HFFc6 (cell line): ENCODE measurements around the gene GRIA4. TPM values are rescaled to one million over a fixed set of nuclear protein-coding genes. Genes with fewer than 3 reads are reported as not detected.

ENCODE experiments used
- DNase-seq: peaks from one replicate; pipeline ENCODE4 v3.0.0-alpha.2; 2018
- H3K27ac Mint-ChIP-seq: 2 replicates; pipeline ENCODE4 v1.8.0; 2020; ENCODE audit warnings: mild to moderate bottlenecking, mixed read lengths
- H3K27me3 Mint-ChIP-seq: 2 replicates; pipeline ENCODE4 v1.8.0; 2021; ENCODE audit warnings: mild to moderate bottlenecking, moderate library complexity, mixed read lengths; ENCODE audit not compliant: insufficient read depth
- H3K36me3 Mint-ChIP-seq: 2 replicates; pipeline ENCODE4 v1.8.0; 2021; ENCODE audit warnings: low read depth, mixed read lengths
- H3K4me1 Mint-ChIP-seq: 2 replicates; pipeline ENCODE4 v1.8.0; 2020; ENCODE audit warnings: low read depth, mixed read lengths
- H3K4me3 Mint-ChIP-seq: 2 replicates; pipeline ENCODE4 v1.8.0; 2020; ENCODE audit warnings: mild to moderate bottlenecking, moderate library complexity, mixed read lengths
- H3K9me3 Mint-ChIP-seq: 2 replicates; pipeline ENCODE4 v1.8.0; 2020; ENCODE audit warnings: mild to moderate bottlenecking, mixed read lengths
- long read RNA-seq: library from polyadenylated mRNA; unstranded; transcript quantifications from one replicate; pipeline ENCODE4 v2.0.0, GENCODE V29; 2019
- total RNA-seq, 6 experiments: library from RNA; stranded (reverse); fragmentation: NEBNext Ultra II Directional; extraction: Animal tissue kit (Norgen Biotek cat#: 25700); gene quantifications; 2 replicates in 1 of 6; 3 replicates in 5 of 6; pipeline ENCODE4 v1.2.3, GENCODE V29; 2021
- TF ChIP-seq, protein P1 (sequence below): fragments of 200-600 bp; sonication (generic); IDR thresholded peaks from 2 replicates; pipeline ENCODE4 v1.5.0; 2021; ENCODE audit warnings: antibody characterized with exemption, mild to moderate bottlenecking

Gene GRIA4
- not detected for total RNA-seq
- long read RNA-seq: 0 reads

DNA sequence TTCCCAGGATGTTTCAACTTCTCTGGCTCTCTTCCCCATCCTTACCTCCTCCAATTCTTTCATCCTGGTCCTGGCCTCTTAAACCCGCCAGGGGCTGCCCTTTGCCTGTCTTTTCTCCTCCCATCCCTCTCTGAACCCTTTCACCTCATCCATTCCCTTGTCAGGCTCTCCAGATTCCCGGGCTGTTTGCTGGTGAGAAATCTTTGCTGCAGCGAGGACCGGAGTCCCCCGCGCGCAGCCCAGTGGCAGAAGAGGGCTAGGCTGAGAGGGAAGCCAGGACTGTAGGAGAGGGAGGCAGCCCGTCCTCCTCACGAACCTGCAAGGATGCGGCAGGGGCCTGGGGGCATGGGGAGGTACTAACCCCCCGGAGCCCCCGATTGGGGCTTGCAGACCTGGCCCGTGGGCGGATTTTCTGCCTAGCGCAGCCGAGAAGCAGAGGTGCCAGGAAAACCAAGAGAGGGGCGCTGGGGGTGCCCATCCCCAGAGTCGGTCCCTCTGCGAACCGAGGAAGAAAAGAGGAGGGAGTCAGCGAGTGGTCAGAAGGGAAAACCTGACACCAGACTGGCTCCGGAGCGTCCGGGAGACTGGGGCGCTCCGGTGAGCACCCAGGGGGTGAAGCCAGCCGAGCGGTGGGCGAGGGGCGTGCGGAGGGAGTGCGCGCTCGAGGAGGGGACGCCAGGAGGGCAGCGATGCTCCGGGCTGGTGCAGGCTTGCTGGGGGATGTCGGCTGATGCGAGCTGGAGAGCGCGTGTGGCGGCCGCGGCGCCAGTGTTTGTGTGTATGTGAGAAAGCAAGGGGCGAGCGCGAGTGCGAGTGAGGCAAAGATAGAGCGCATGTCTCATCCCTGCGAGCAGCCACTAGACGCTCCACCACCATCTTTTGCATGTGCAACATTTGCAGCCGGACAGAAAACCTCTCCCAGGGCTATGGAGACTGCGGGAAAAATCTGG is at the start of gene GRIA4:
Gene GRIA4, plus strand, starts transcription at position 242 of the 950 bp plus-strand sequence. CDS start 925 bp downstream, outside the sequence.
- Mint-ChIP-seq H3K27me3 (peaks cover 27% of the 10 kb centered on the region), H3K9me3 (no peaks in the 10 kb centered on the region), H3K4me3 (peak within 1 kb of the TSS; percentile 85), H3K36me3 (no peaks in the 10 kb centered on the region), H3K27ac (no peak within 1 kb of the TSS), H3K4me1 (peaks cover 29% of the 10 kb centered on the region)
- TF ChIP-seq, protein P1, sequence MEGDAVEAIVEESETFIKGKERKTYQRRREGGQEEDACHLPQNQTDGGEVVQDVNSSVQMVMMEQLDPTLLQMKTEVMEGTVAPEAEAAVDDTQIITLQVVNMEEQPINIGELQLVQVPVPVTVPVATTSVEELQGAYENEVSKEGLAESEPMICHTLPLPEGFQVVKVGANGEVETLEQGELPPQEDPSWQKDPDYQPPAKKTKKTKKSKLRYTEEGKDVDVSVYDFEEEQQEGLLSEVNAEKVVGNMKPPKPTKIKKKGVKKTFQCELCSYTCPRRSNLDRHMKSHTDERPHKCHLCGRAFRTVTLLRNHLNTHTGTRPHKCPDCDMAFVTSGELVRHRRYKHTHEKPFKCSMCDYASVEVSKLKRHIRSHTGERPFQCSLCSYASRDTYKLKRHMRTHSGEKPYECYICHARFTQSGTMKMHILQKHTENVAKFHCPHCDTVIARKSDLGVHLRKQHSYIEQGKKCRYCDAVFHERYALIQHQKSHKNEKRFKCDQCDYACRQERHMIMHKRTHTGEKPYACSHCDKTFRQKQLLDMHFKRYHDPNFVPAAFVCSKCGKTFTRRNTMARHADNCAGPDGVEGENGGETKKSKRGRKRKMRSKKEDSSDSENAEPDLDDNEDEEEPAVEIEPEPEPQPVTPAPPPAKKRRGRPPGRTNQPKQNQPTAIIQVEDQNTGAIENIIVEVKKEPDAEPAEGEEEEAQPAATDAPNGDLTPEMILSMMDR: no peak
- peak; percentile 6 for DNase-seq

DNA sequence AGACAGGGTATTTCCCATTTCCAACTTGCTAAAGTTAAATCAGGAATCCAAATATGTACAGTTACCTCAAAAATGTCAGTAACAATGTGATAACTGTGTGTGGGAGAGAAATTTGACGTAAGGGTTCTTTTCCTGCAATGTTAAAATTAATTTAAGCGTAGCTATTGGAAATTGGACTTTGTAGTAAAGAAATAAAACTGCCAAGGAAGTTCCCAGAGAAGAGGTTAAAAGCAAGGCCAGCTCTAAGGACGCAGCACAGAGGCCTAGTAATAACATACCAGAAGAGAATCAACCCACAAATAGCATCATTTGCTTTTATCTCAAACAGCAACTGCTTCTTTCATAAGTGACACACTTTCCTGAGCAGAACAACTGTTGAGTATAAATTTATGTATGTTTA is 36.8 kb upstream of the GRIA4 start:
- DNase-seq: no peak
- Mint-ChIP-seq H3K4me1 (no peaks in the 10 kb centered on the region; the same call in 1 of the 2 replicates), H3K36me3 (no peaks in the 10 kb centered on the region), H3K27me3 (no peaks in the 10 kb centered on the region), H3K9me3 (0 out of 2 replicates have a peak, but pooled peaks cover 5% of the 10 kb centered on the region), H3K4me3 (no peak overlapping the region), H3K27ac (no peak overlapping the region)
- TF ChIP-seq, protein P1: no peak

DNA sequence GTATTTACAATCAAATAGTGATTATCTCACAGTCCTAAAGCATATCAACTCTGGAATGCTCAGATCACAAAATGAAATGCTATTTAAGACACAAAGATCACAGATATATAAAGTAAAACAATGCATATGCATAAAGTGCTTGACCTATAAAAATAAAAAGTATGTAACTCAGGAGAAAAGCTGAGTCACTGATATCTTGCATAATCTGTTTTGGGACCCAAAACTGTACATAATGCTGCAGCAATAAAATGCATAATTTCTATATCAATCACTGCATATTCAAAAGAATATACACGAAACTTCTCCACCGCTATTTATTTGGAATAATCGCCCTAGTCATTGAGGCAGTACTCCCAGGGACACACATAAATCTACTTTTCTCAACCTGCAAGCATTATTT is 34.9 kb upstream of the GRIA4 start:
- DNase-seq: no peak
- no peaks in the 10 kb centered on the region for H3K36me3 Mint-ChIP-seq
- TF ChIP-seq, protein P1: no peak
- H3K27me3 Mint-ChIP-seq: no peaks in the 10 kb centered on the region
- H3K27ac Mint-ChIP-seq: no peak overlapping the region
- no peaks in the 10 kb centered on the region; the same call in 1 of the 2 replicates for H3K4me1 Mint-ChIP-seq
- H3K9me3 Mint-ChIP-seq: 0 out of 2 replicates have a peak, but pooled peaks cover 5% of the 10 kb centered on the region
- H3K4me3 Mint-ChIP-seq: no peak overlapping the region

DNA sequence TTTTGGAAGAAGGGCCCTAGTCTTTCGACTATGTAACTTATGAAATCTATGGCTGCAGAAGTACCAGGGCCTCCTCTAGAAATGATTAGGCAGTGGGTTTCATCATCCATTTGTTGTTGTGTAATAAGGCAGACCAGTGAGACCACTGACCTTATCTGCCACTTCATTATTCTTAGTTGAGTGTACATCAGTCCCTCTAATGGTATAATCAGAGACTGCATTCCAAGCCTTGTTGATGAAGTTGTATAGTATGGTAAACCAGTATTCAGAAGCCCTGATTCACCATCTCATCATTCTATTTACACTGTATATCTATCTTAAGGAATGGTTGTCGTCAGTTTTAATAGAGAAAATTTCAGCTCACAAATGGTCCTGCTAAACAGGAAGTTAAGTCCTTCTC is 32.2 kb upstream of the GRIA4 start:
- Mint-ChIP-seq H3K27ac (no peak overlapping the region), H3K36me3 (no peaks in the 10 kb centered on the region), H3K9me3 (no peaks in the 10 kb centered on the region), H3K27me3 (no peaks in the 10 kb centered on the region), H3K4me3 (no peak overlapping the region), H3K4me1 (no peaks in the 10 kb centered on the region; the same call in 1 of the 2 replicates)
- TF ChIP-seq, protein P1: peak; percentile 17; the same call in 1 of the 2 replicates
- no peak for DNase-seq

DNA sequence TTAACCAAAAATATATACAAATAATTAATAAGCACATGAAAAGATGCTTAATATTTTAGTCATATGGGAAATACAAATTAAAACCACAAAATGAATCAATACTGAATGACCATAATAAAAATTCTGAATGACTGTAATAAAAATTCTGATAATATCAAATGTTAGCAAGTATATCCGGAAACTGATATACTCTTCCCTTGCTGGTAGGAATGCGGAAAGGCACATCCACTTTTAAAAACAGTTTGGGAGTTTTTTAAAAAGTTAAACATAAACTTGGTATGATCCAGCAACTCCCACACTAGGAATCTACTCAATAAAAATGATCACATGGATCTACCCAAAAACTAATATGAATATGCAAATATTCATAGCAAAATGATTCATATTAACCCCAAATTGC is 30.8 kb upstream of the GRIA4 start:
- TF ChIP-seq, protein P1: no peak
- Mint-ChIP-seq H3K36me3 (no peaks in the 10 kb centered on the region), H3K4me3 (no peak overlapping the region), H3K27ac (no peak overlapping the region), H3K27me3 (no peaks in the 10 kb centered on the region), H3K4me1 (no peaks in the 10 kb centered on the region; the same call in 1 of the 2 replicates), H3K9me3 (no peaks in the 10 kb centered on the region)
- DNase-seq: no peak
